ENCODE data around the gene TMCO4.
A peak's percentile ranks its signal among the peaks of the same experiment; 100 is the strongest.

TMCO4 gene

GRCh38 chr1:19744335-19744743 lies 55.4 kb downstream of the TMCO4 start:
- DNase-seq, result no peak

- DNase-seq, result no peak
These were observed 55.9 kb downstream of the TMCO4 start for GRCh38 chr1:19743793-19744192.

GRCh38 chr1:19743180-19743579 lies 56.5 kb downstream of the TMCO4 start:
- DNase-seq, result no peak

- no peak for DNase-seq
These were observed 60.1 kb downstream of the TMCO4 start for GRCh38 chr1:19739628-19740027.

- no peak for DNase-seq
These were observed 61.0 kb downstream of the TMCO4 start for GRCh38 chr1:19738669-19739068.

- no peak for DNase-seq
These were observed 61.6 kb downstream of the TMCO4 start for GRCh38 chr1:19738076-19738475.

- no peak for DNase-seq
These were observed 62.5 kb downstream of the TMCO4 start for GRCh38 chr1:19737104-19737825.

- no peak for DNase-seq
These were observed 64.1 kb downstream of the TMCO4 start for GRCh38 chr1:19735440-19736127.

GRCh38 chr1:19734472-19734999 lies 65.2 kb downstream of the TMCO4 start:
- DNase-seq, result no peak

- DNase-seq, result no peak
These were observed 65.7 kb downstream of the TMCO4 start for GRCh38 chr1:19734056-19734455.

- no peak for DNase-seq
These were observed 66.1 kb downstream of the TMCO4 start for GRCh38 chr1:19733615-19734014.

GRCh38 chr1:19731311-19731821 lies 68.3 kb downstream of the TMCO4 start:
- no peak for DNase-seq

- DNase-seq, result no peak
These were observed 68.9 kb downstream of the TMCO4 start for GRCh38 chr1:19730793-19731192.

GRCh38 chr1:19730232-19730631 lies 69.5 kb downstream of the TMCO4 start:
- no peak for DNase-seq

- DNase-seq, result no peak
These were observed 71.1 kb downstream of the TMCO4 start for GRCh38 chr1:19728413-19729145.

GRCh38 chr1:19725606-19726005 lies 74.1 kb downstream of the TMCO4 start:
- no peak for DNase-seq

- DNase-seq, result no peak
These were observed 75.8 kb downstream of the TMCO4 start for GRCh38 chr1:19723874-19724273.

- no peak for DNase-seq
These were observed 78.7 kb downstream of the TMCO4 start for GRCh38 chr1:19720973-19721372.

GRCh38 chr1:19720174-19720573 lies 79.5 kb downstream of the TMCO4 start:
- no peak for DNase-seq

GRCh38 chr1:19717467-19717866 lies 82.2 kb downstream of the TMCO4 start:
- no peak for DNase-seq

- peak; percentile 78 to 80 for DNase-seq
These were observed 84.1 kb downstream of the TMCO4 start for GRCh38 chr1:19715334-19716203.

GRCh38 chr1:19712928-19713327 lies 86.8 kb downstream of the TMCO4 start:
- no peak for DNase-seq

Measured in activated CD4-positive, alpha-beta T cell treated with anti-CD3 and anti-CD28 coated beads, Interleukin-2, amount 50 U/mL, for 4 hours (primary cell).